Spleen (tissue), 11 donors: ENCODE data around the gene ASB3. TPM values are rescaled to one million over a fixed set of nuclear protein-coding genes. Genes with fewer than 3 reads are reported as not detected.

Experiments used
- DNase-seq: peaks from one replicate; pipeline ENCODE4 v3.0.0-alpha.2; 2020
- H3K27ac ChIP-seq, 8 donors: fragments of 200-600 bp; sonication (generic) in 7 of 8; 1 replicate in 4 of 8; 2 replicates in 4 of 8; pipeline versions ENCODE4 v1.5.0 to v1.8.0; 2016 to 2021; ENCODE audit warnings: inconsistent platforms in 4 of 8, mild to moderate bottlenecking in 4 of 8, moderate library complexity in 1 of 8
- H3K27me3 ChIP-seq, 7 donors: fragments of 200-600 bp; sonication (generic) in 6 of 7; replicated peaks in 1 of 7; 1 replicate in 4 of 7; 2 replicates in 3 of 7; pipeline versions ENCODE4 v1.5.0 to v1.8.0; 2016 to 2021; ENCODE audit warnings: inconsistent platforms in 3 of 7, mild to moderate bottlenecking in 1 of 7
- H3K36me3 ChIP-seq, 6 donors: fragments of 200-600 bp; sonication (generic) in 5 of 6; 1 replicate in 4 of 6; 2 replicates in 2 of 6; pipeline versions ENCODE4 v1.5.0 to v1.8.0; 2016 to 2021; ENCODE audit warnings: inconsistent platforms in 2 of 6
- H3K4me1 ChIP-seq, 6 donors: fragments of 200-600 bp; sonication (generic) in 5 of 6; 1 replicate in 3 of 6; 2 replicates in 3 of 6; pipeline versions ENCODE4 v1.5.0 to v1.8.0; 2016 to 2021; ENCODE audit warnings: inconsistent platforms in 3 of 6
- H3K4me3 ChIP-seq, 8 donors: fragments of 200-600 bp; sonication (generic) in 7 of 8; 1 replicate in 4 of 8; 2 replicates in 4 of 8; pipeline versions ENCODE4 v1.5.0 to v1.8.0; 2016 to 2021; ENCODE audit warnings: inconsistent platforms in 4 of 8, mild to moderate bottlenecking in 4 of 8, moderate library complexity in 2 of 8
- H3K9me3 ChIP-seq, 8 donors: fragments of 200-600 bp; sonication (generic) in 7 of 8; 1 replicate in 4 of 8; 2 replicates in 4 of 8; pipeline versions ENCODE4 v1.5.0 to v1.8.0; 2016 to 2021; ENCODE audit warnings: inconsistent platforms in 4 of 8
- POLR2A ChIP-seq, 3 donors: fragments of 450-650 bp; IDR thresholded peaks; one replicate each; pipeline ENCODE4 v1.5.1; 2017; ENCODE audit warnings: antibody characterized with exemption in 3 of 3, mild to moderate bottlenecking in 1 of 3
- POLR2AphosphoS5 ChIP-seq, 3 donors: sonication (generic); formaldehyde crosslinking; IDR thresholded peaks; one replicate each; pipeline ENCODE4 v1.5.1; 2017; ENCODE audit warnings: antibody characterized with exemption in 3 of 3
- WGBS, 5 donors: extraction: QIAGEN DNeasy Blood & Tissue Kit in 3 of 5; methylation state at CpG; one replicate each; pipeline versions ENCODE4 v1.1.5 to v1.1.7; 2013 to 2018; 5-methylcytosine and 5-hydroxymethylcytosine counted together
- intact Hi-C: fragments of 100-400 bp; cut with DNase I; formaldehyde crosslinking; loops from one replicate; pipeline ENCODE4 v1.15.0; 2023; ENCODE audit warnings: low total_unique reads
- polyA plus RNA-seq, 3 donors: library from polyadenylated mRNA; stranded (reverse); fragments of 200-250 nt; gene quantifications; one replicate each; pipeline ENCODE4 v1.2.1, GENCODE V29; 2013
- total RNA-seq, 7 donors: library from RNA; depleted of rRNA in 3 of 7; stranded (reverse); fragments of >200 nt in 3 of 7; fragmentation: NEBNext Ultra II Directional in 4 of 7; extraction: Animal tissue kit (Norgen Biotek cat#: 25700) in 4 of 7; gene quantifications; one replicate each; pipeline versions ENCODE4 v1.1.0 to v1.2.1, GENCODE V29; 2016 to 2021
- TF ChIP-seq, protein P1 (sequence below), 11 experiments: fragments of 200-600 bp in 7 of 11; fragments of 450-650 bp in 4 of 11; sonication (generic) in 4 of 11; IDR thresholded peaks in 8 of 11; conservative IDR thresholded peaks in 3 of 11; 1 replicate in 7 of 11; 2 replicates in 4 of 11; pipeline versions ENCODE4 v1.4.0 to v1.8.0; 2016 to 2021; ENCODE audit warnings: antibody characterized with exemption in 11 of 11, inconsistent platforms in 4 of 11, mild to moderate bottlenecking in 1 of 11
- donor health status: healthy with polysubstance abuse.
- donor health status: DM: no; HTN: no; CAD: no; lungs with moderate emphysema.
- donor health status: DM: no; HTN: no; CAD: no.
- donor health status: Bipolar disorder and iron deficiency.
- donor health status: healthy.
- donor health status: DM: no; HTN: no; CAD: no.
- donor health status: DM: yes; HTN: yes; CAD: no.

The ASB3 gene
- total and polyA plus RNA-seq, 10 donors = 7.7 to 28.1 (median 20.5) TPM

DNA sequence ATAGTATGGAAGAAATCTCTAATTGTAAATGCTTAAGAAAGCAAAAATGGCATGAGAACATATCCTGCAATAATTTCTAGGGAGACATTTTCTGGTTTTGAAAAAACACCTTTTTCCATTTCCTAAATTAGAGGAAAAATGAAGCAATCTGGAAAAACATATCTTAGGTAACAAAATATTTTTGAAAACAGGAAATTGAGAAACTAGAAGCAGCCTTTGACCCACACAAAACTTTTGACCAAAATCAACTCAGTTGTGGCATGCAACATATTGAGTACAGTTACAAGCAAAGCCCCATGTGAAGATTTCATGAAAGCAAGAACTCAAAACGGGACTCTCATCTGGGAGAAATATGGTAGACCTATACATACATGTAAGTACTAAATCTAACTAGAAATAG, 47.7 kb downstream of the ASB3 start:
- TF ChIP-seq, protein P1, sequence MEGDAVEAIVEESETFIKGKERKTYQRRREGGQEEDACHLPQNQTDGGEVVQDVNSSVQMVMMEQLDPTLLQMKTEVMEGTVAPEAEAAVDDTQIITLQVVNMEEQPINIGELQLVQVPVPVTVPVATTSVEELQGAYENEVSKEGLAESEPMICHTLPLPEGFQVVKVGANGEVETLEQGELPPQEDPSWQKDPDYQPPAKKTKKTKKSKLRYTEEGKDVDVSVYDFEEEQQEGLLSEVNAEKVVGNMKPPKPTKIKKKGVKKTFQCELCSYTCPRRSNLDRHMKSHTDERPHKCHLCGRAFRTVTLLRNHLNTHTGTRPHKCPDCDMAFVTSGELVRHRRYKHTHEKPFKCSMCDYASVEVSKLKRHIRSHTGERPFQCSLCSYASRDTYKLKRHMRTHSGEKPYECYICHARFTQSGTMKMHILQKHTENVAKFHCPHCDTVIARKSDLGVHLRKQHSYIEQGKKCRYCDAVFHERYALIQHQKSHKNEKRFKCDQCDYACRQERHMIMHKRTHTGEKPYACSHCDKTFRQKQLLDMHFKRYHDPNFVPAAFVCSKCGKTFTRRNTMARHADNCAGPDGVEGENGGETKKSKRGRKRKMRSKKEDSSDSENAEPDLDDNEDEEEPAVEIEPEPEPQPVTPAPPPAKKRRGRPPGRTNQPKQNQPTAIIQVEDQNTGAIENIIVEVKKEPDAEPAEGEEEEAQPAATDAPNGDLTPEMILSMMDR (IDR thresholded peaks at IDR 0.05 in 8 of 11, conservative IDR thresholded peaks at IDR 0.05 in 3 of 11) = no peak
- TF ChIP-seq POLR2AphosphoS5 (IDR thresholded peaks at IDR 0.05) (no peak), POLR2A (IDR thresholded peaks at IDR 0.05) (no peak)
- Histone ChIP-seq H3K4me3 (no peak overlapping the region), H3K27me3 (no peaks in the 10 kb centered on the region), H3K27ac (no peak overlapping the region), H3K36me3 (peaks cover 0 to 30% (median 0%) of the 10 kb centered on the region in 6 donors), H3K9me3 (no peaks in the 10 kb centered on the region), H3K4me1 (peaks cover 0 to 24% (median 0%) of the 10 kb centered on the region in 6 donors)
- DNase-seq = no peak
- 59 to 85% (median 81%) methylated on average over 1 of the region's 1 CpG for WGBS, 5 donors
- intact Hi-C loops = no loop called here

DNA sequence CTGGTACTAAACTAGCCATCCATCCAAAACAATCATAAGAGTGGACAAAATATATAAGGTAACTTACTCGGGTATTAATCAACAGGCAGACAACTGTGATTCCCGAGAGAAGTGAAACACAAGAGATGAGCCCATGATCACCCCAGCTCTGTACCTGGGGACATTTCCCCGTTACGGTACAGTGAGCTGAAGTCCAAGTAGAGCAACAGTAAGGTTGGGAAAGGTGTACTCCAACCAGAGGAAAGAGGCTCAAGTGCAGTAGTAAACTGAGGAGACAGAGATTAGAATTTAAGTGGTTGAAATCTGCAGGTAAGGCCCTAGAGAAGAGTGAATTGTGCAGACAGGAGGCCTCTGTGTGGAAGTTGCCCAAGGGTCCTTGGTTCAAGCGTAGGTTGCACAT, 49.7 kb downstream of the ASB3 start:
- DNase-seq = no peak
- Histone ChIP-seq H3K36me3 (peaks cover 0 to 30% (median 0%) of the 10 kb centered on the region in 6 donors), H3K9me3 (no peaks in the 10 kb centered on the region), H3K4me1 (peaks cover 0 to 18% (median 0%) of the 10 kb centered on the region in 6 donors), H3K27ac (no peak overlapping the region), H3K27me3 (no peaks in the 10 kb centered on the region), H3K4me3 (no peak overlapping the region)
- intact Hi-C loops = no loop called here
- 93 to 98% (median 96%) methylated on average over 5 of the region's 5 CpGs for WGBS, 5 donors
- no peak for TF ChIP-seq POLR2A (IDR thresholded peaks at IDR 0.05)

DNA sequence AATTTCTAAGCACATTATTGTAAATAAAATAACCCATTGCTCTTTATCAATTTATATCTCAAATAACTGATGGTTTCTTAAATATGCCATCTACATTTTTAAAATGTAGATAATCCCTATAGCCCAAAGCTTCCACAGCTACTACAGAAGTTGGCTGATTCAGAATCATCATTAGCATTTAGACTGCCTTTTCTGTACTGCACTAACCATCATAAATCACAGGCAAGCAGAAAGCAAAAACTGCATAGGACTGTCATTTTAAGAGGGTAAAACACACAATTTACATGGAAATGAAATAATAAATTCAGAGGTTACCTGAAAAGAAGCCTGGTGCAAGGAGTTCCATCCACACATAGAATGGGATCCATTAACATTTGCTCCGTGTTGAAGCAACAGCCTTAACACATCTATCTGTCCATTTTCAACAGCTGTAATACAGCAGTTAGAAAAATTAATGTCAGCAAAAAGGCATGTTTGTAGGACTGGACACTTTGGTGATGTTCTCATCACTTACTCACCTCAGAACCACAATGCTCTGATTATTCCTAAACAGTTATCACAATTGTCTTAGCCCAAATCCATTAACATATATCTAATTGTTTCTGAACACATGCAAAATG, 57.5 kb downstream of the ASB3 start:
- Histone ChIP-seq H3K4me1 (no peaks in the 10 kb centered on the region), H3K9me3 (peaks cover 0 to 5% (median 0%) of the 10 kb centered on the region in 8 donors)

DNA sequence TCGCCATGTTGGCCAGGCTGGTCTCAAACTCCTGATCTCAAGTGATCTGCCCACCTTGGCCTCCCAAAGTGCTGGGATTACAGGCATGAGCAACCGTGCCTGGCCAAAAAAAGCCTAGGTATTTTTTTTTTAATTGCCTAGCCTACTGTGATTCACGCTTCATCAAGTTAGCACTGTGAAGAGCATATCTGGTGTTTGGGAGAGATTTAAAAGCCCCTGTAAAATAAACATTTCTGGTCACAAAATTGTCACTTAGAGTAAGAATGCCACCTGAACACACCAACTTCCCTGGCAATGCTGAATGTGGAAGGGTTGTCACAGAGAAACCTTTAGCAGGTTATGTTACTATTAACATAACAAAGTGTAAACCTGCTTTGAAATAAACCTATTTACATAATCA, 58.8 kb downstream of the ASB3 start:
- no peak overlapping the region for H3K27ac ChIP-seq
- H3K36me3 ChIP-seq = peaks cover 0 to 66% (median 3%) of the 10 kb centered on the region in 6 donors
- WGBS, 5 donors = 93 to 100% (median 95%) methylated on average over 3 of the region's 3 CpGs
- H3K4me3 ChIP-seq = no peak overlapping the region
- intact Hi-C loops = no loop called here
- no peaks in the 10 kb centered on the region for H3K4me1 ChIP-seq
- H3K9me3 ChIP-seq = peaks cover 0 to 5% (median 0%) of the 10 kb centered on the region in 8 donors
- DNase-seq = no peak
- no peaks in the 10 kb centered on the region for H3K27me3 ChIP-seq
- TF ChIP-seq, protein P1 (IDR thresholded peaks at IDR 0.05 in 8 of 11, conservative IDR thresholded peaks at IDR 0.05 in 3 of 11) = no peak
- TF ChIP-seq POLR2A (IDR thresholded peaks at IDR 0.05) (no peak), POLR2AphosphoS5 (IDR thresholded peaks at IDR 0.05) (no peak)

More for the DNA sequence above, 57.5 kb downstream of the ASB3 start:
- no peak for DNase-seq
- H3K27me3 ChIP-seq = no peaks in the 10 kb centered on the region
- intact Hi-C loops = no loop called here
- no peak overlapping the region for H3K4me3 ChIP-seq
- H3K36me3 ChIP-seq = peaks cover 0 to 79% (median 3%) of the 10 kb centered on the region in 6 donors
- H3K27ac ChIP-seq = no peak overlapping the region
- no peak for TF ChIP-seq POLR2A (IDR thresholded peaks at IDR 0.05)
- TF ChIP-seq, protein P1 (IDR thresholded peaks at IDR 0.05 in 8 of 11, conservative IDR thresholded peaks at IDR 0.05 in 3 of 11) = no peak
- no peak for TF ChIP-seq POLR2AphosphoS5 (IDR thresholded peaks at IDR 0.05)
- WGBS, 5 donors = 93 to 97% (median 96%) methylated on average over 1 of the region's 1 CpG
